ENCODE data around the gene PCDHGC5. TPM values are rescaled to one million over a fixed set of nuclear protein-coding genes. Genes with fewer than 3 reads are reported as not detected.

Gene PCDHGC5
- total RNA-seq, 1 donor from 2014 or later, result 0.43 TPM

DNA sequence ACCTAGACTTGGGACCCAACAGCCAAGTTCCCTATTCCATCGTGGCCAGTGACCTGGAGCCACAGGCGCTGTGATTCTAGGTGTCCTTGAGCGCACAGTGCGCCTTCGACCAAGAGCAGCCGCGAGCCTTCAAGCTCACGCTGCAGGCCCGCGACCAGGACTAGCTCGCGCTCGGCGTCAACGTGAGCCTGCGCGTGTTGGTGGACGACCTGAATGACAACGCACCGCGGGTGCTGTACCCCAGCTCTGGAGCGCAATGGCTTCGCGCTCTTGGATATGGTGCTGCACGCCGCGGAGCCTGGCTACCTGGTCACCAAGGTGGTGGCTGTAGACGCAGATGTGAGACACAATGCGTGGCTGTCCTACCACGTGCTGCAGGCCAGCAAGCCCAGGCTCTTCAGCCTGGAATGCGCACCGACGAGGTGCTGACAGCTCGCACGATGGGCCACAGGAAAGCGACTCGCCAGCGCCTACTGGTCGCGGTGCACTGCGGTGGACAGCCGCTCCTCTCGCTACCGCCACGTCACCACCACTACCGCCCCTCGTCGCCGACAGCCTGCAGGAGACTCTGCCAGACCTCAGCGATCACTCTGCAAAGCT, 47.2 kb upstream of the PCDHGC5 start:
- H4K20me1 ChIP-seq (ENCODE audit: low read depth), result no peaks in the 10 kb centered on the region
- H3K27me3 Mint-ChIP-seq (ENCODE audit: insufficient read depth, low read depth), result peaks cover 2% of the 10 kb centered on the region
- H3K79me2 ChIP-seq (ENCODE audit: low read depth), result no peaks in the 10 kb centered on the region
- no peak for DNase-seq (ENCODE audit: low spot score)
- no peaks in the 10 kb centered on the region for H3K27me3 ChIP-seq
- no peaks in the 10 kb centered on the region for H3K4me1 ChIP-seq
- no peak overlapping the region for H3K9ac ChIP-seq
- H3K27ac Mint-ChIP-seq, result no peak overlapping the region
- no peak overlapping the region for H2AFZ ChIP-seq (replicated peaks)
- H3K27ac ChIP-seq, result no peak overlapping the region
- H3K4me3 ChIP-seq, result no peak overlapping the region
- no peaks in the 10 kb centered on the region for H3K9me3 ChIP-seq (ENCODE audit: low read depth)
- peaks cover 75% of the 10 kb centered on the region for H3K9me3 Mint-ChIP-seq
- TF ChIP-seq EZH2 (IDR thresholded peaks at IDR 0.05) (no peak), CTCF (IDR thresholded peaks at IDR 0.05) (no peak), EZH2phosphoT487 (IDR thresholded peaks at IDR 0.05) (no peak)
- no peaks in the 10 kb centered on the region for H3K36me3 ChIP-seq
- no peaks in the 10 kb centered on the region for H3K4me1 Mint-ChIP-seq
- H3F3A ChIP-seq (ENCODE audit: low read depth), result no peaks in the 10 kb centered on the region
- no peak overlapping the region for H3K4me2 ChIP-seq
- peaks cover 54% of the 10 kb centered on the region for H3K36me3 Mint-ChIP-seq
- H3K4me3 Mint-ChIP-seq, result no peak overlapping the region

DNA sequence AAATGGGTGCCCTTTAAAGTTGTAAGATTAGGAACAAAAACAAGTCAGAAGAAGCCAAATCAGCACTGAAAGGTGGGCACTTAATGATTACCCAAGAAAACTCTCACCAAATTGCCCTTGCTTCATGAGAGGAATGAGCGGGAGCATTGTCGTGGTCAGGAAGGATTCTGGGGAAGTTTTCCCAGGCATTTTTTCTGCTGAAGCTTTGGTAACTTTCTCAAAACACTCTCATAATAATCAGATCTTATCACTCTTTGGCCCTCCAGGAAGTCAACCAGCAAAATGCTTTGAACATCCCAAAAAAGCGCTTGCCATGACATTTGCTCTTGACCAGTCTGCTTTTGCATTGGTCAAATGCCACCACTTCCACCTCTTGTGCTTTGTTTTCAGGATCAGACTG, 23.5 kb upstream of the PCDHGC5 start:
- H3K4me1 Mint-ChIP-seq, result no peaks in the 10 kb centered on the region
- Histone ChIP-seq H3K4me3 (no peak overlapping the region), H2AFZ (replicated peaks) (no peak overlapping the region), H3K79me2 (ENCODE audit: low read depth) (no peaks in the 10 kb centered on the region), H3K27me3 (no peaks in the 10 kb centered on the region), H3K9ac (no peak overlapping the region), H3K36me3 (no peaks in the 10 kb centered on the region), H3K4me2 (no peak overlapping the region), H3K4me1 (no peaks in the 10 kb centered on the region), H3K27ac (no peak overlapping the region), H4K20me1 (ENCODE audit: low read depth) (no peaks in the 10 kb centered on the region), H3K9me3 (ENCODE audit: low read depth) (no peaks in the 10 kb centered on the region), H3F3A (ENCODE audit: low read depth) (no peaks in the 10 kb centered on the region)
- peaks cover 29% of the 10 kb centered on the region for H3K36me3 Mint-ChIP-seq
- no peak for DNase-seq (ENCODE audit: low spot score)
- peaks cover 22% of the 10 kb centered on the region for H3K9me3 Mint-ChIP-seq
- TF ChIP-seq EZH2phosphoT487 (IDR thresholded peaks at IDR 0.05) (no peak), CTCF (IDR thresholded peaks at IDR 0.05) (no peak), EZH2 (IDR thresholded peaks at IDR 0.05) (no peak)
- no peak overlapping the region for H3K27ac Mint-ChIP-seq
- H3K4me3 Mint-ChIP-seq, result no peak overlapping the region
- no peaks in the 10 kb centered on the region for H3K27me3 Mint-ChIP-seq (ENCODE audit: insufficient read depth, low read depth)

DNA sequence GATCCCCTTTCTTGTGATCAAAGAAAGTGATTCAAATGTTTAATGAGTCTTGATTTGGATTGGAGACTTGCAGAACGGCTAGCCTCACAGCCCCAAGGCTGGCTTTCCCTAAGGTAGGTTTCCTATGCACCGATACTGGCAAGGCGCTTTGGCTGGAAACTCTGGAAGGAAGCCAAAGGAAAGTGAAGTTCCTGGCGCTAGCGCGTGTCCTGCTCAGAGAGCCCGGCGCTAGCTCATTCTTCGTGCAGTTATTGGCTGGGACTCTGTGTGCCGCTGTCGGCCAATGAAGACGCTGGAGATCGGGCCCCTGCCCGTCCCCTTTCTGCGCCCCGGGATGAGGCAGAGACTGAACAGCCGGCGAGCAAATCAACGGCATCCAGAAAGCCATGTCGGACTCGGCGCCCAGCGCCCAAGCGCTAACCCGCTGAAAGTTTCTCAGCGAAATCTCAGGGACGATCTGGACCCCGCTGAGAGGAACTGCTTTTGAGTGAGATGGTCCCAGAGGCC, 13.2 kb upstream of the PCDHGC5 start, which contains the start of gene PCDHGC3:
Gene PCDHGC3 (plus strand): TSS at position 342 of the 507 bp plus-strand sequence. CDS start 151 bp downstream, at position 493.
- H3K79me2 ChIP-seq (ENCODE audit: low read depth), result no peaks in the 10 kb centered on the region
- H4K20me1 ChIP-seq (ENCODE audit: low read depth), result peaks cover 30% of the 10 kb centered on the region

More for the DNA sequence above, 13.2 kb upstream of the PCDHGC5 start, which contains the start of gene PCDHGC3:
- Histone ChIP-seq H3K27me3 (peaks cover 45% of the 10 kb centered on the region), H3K9ac (peak within 1 kb of the TSS; percentile 4), H3K36me3 (no peaks in the 10 kb centered on the region), H3K4me1 (peaks cover 5% of the 10 kb centered on the region), H3K4me2 (peak within 1 kb of the TSS; percentile 96), H2AFZ (replicated peaks) (peak within 1 kb of the TSS; percentile 64), H3K27ac (no peak within 1 kb of the TSS), H3K9me3 (ENCODE audit: low read depth) (no peaks in the 10 kb centered on the region), H3F3A (ENCODE audit: low read depth) (peaks cover 13% of the 10 kb centered on the region), H3K4me3 (peak within 1 kb of the TSS; percentile 64)
- TF ChIP-seq CTCF (IDR thresholded peaks at IDR 0.05) (peak; percentile 43), EZH2 (IDR thresholded peaks at IDR 0.05) (peak; percentile 29), EZH2phosphoT487 (IDR thresholded peaks at IDR 0.05) (no peak)
- Mint-ChIP-seq H3K9me3 (peaks cover 53% of the 10 kb centered on the region), H3K27ac (peak within 1 kb of the TSS; percentile 48), H3K27me3 (ENCODE audit: insufficient read depth, low read depth) (peaks cover 10% of the 10 kb centered on the region), H3K36me3 (peaks cover 58% of the 10 kb centered on the region), H3K4me1 (peaks cover 15% of the 10 kb centered on the region), H3K4me3 (peak within 1 kb of the TSS; percentile 93)
- DNase-seq (ENCODE audit: low spot score), result peak; percentile 95

Measured in neural progenitor cell (in vitro differentiated cells).